ENCODE data around the gene SLC35F1.

Gene SLC35F1

DNA sequence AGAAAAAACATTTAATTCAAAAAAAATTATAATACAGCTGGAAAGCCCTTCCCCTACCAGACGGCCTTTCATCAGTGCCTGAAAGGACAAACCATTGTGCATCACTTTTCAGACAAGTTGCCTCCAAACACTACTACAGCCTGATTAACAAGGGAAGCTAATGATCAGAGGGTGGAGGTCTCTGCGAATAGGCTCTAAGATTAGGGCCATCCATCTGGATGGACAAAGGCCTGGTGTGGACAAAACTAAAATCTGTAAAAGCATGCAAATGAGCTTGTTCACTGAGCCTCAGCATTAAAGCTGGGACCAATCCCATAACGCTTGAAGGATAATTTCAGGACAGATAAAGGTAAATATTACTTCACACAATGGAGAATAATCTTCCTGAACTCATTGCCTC, 412.4 kb downstream of the SLC35F1 start:
- TF ChIP-seq, protein P1, sequence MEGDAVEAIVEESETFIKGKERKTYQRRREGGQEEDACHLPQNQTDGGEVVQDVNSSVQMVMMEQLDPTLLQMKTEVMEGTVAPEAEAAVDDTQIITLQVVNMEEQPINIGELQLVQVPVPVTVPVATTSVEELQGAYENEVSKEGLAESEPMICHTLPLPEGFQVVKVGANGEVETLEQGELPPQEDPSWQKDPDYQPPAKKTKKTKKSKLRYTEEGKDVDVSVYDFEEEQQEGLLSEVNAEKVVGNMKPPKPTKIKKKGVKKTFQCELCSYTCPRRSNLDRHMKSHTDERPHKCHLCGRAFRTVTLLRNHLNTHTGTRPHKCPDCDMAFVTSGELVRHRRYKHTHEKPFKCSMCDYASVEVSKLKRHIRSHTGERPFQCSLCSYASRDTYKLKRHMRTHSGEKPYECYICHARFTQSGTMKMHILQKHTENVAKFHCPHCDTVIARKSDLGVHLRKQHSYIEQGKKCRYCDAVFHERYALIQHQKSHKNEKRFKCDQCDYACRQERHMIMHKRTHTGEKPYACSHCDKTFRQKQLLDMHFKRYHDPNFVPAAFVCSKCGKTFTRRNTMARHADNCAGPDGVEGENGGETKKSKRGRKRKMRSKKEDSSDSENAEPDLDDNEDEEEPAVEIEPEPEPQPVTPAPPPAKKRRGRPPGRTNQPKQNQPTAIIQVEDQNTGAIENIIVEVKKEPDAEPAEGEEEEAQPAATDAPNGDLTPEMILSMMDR (IDR thresholded peaks at IDR 0.05; ENCODE audit: low read depth, low read length), result no peak
- H3K4me3 ChIP-seq (ENCODE audit: low read depth, low read length), result no peak overlapping the region

DNA sequence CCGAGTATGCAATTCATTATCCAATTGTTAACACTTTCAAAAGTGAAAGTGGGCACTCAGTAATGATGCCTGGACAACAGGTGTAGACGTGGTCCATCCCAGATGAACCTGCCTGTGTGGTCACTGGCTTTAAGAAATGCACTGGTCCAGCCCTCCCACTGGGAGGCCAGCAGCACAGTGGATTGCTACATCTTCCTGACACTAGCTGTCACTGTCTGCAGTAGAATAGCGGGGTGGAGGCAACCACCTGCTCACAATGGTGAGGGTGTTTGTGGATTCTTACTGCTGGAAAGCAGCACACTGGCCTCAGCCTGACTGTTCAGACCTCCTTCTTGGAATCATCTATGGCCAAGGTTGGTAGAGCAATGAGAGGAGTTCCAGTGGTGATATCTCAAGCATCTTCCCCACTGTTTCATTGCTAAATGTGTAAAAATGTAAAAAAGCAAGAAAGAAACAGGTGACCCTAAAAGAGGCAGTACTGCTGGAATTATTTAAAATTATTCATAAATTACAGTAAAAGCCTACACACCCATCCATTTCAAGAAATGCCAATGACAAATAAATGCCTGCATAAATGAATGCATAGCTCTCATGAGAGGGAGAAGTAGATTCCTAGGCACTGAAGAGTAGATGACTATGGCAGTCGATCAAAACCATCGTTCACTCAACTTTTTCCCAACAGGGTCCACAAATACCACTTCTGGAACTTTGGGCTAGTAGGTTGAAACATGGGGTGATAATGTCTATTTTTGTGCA, 413.0 kb downstream of the SLC35F1 start:
- H3K4me3 ChIP-seq (ENCODE audit: low read depth, low read length), result no peak overlapping the region
- TF ChIP-seq, protein P1 (IDR thresholded peaks at IDR 0.05; ENCODE audit: low read depth, low read length), result no peak

DNA sequence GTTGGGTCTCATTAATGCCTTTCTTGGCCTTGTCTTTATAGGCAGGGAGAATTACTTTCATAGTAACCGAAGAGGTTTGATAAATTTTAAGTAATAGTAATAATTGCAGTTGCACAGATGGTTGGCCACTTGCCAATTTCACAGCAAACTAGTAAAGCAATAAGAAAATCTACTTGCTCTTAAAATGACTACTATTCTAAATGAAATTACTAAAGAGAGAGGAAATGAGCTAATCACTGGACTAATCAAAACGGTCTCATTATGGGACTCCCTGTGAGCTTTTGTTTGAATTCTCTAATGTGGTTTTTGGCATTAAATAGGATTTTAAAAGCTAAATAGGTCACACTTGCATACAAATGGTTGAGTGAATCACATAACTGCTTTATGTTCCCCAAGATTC, 413.6 kb downstream of the SLC35F1 start:
- H3K4me3 ChIP-seq (ENCODE audit: low read depth, low read length), result no peak overlapping the region
- TF ChIP-seq, protein P1 (IDR thresholded peaks at IDR 0.05; ENCODE audit: low read depth, low read length), result no peak

DNA sequence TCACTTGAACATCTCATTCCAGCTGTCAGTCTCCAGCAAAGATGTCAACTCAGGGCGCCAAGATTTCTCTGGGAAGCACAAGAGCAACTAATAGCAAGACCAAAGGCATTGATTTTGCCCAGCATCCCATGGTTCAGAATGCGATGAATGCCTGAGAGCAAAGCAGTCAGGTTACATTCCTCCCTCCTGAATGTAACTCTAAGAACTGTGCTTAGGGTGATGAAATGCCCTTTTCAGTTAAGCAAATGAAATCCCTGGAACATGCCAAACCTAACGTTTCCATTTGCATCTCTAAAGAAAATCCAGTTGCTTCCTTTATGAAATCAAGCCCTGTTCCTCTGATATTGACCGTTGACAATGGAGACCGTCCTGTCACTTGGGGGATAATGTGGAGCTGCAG, 417.1 kb downstream of the SLC35F1 start:
- H3K4me3 ChIP-seq (ENCODE audit: low read depth, low read length), result no peak overlapping the region
- TF ChIP-seq, protein P1 (IDR thresholded peaks at IDR 0.05; ENCODE audit: low read depth, low read length), result no peak

DNA sequence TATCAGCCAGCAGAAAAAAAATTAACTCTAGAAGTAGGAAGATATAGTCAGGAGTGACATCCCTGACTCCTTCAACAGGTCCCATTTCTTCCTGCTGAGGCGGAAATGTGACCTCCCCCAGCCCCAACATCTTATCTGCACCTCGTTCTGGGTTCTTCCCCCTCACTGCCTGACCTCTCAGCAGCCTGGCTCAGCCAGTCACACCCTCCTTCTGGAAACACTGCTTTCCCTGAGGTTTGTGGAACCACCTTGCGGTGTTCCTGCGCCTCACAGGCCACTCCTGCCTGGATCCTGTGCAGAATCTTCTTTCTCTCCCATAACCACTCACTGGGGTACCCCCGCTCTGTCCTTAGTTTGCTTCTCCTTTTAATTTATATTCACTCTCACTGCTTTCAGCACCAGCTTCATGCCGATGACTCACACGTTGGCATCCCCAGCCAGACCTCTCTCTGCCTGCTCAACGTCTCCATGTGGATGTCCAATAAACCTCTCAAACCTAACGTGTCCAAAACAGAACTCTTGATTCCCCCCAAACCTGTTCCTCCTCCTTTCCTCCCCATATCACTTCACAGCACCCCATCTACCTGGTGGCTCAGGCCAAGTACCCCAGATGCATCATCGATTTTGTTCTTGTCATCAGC, 418.3 kb downstream of the SLC35F1 start:
- TF ChIP-seq, protein P1 (IDR thresholded peaks at IDR 0.05; ENCODE audit: low read depth, low read length), result no peak
- no peak overlapping the region for H3K4me3 ChIP-seq (ENCODE audit: low read depth, low read length)

DNA sequence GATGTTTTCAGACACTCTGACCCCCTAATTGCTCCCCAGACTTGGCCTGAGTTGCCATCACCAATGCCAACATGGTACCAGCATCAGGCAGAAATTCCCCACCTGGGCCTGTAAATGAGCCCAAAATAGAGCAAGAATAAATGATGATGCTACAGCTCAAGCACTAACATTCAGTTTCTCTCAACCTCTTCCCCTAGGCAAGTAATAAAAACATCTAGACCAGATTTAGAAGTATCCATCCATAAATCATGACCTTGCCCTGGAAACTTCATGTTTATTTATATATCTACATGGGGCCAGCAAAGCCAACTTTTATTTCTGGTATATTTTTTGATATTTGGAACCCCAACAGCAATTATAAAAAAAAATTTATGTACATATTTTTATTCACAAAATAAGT, 419.6 kb downstream of the SLC35F1 start:
- TF ChIP-seq, protein P1 (IDR thresholded peaks at IDR 0.05; ENCODE audit: low read depth, low read length), result no peak

DNA sequence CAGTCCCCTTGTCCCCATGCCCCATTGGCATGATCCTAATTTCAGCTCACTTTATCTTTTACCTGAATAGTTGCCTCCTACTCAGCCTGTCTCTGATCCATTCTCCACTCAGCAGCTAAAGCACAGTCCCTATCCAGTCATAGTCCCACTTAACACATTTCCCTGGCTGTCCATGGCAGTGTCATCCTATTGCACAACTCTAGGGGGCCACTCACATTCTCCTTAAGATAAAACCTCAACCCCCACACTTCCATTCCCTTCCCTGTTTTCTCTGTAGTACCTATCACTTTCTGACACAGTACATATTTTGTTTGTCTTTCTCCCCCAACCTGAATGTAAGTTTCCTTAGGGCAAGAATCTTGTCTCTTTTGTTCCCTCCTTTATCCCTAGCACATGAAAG, 420.2 kb downstream of the SLC35F1 start:
- TF ChIP-seq, protein P1 (IDR thresholded peaks at IDR 0.05; ENCODE audit: low read depth, low read length), result no peak
- H3K4me3 ChIP-seq (ENCODE audit: low read depth, low read length), result no peak overlapping the region

More for the DNA sequence above, 419.6 kb downstream of the SLC35F1 start:
- no peak overlapping the region for H3K4me3 ChIP-seq (ENCODE audit: low read depth, low read length)
